Upper lobe of left lung (tissue), 6 donors: ENCODE data around the gene NFIX. TPM values are rescaled to one million over a fixed set of nuclear protein-coding genes. Genes with fewer than 3 reads are reported as not detected.

Experiments
- ATAC-seq, 2 donors: fragments of 200-7000 bp; cut with Tn5 transposase; one replicate each; pipeline ENCODE4 v1.9.1; 2022; ENCODE audit warnings: mild to moderate bottlenecking in 2 of 2, moderate library complexity in 2 of 2; ENCODE audit not compliant: low FRiP score in 2 of 2
- DNase-seq, 2 donors: peaks; one replicate each; pipeline ENCODE4 v3.0.0-alpha.2; 2019 to 2020
- H3K27ac ChIP-seq, 4 donors: fragments of 200-600 bp; sonication (generic); one replicate each; pipeline ENCODE4 v1.5.1; 2016 to 2019
- H3K27me3 ChIP-seq, 4 donors: fragments of 200-600 bp; sonication (generic); one replicate each; pipeline ENCODE4 v1.5.1; 2017 to 2019
- H3K36me3 ChIP-seq, 4 donors: fragments of 200-600 bp; sonication (generic); one replicate each; pipeline ENCODE4 v1.5.1; 2016 to 2019
- H3K4me1 ChIP-seq, 4 donors: fragments of 200-600 bp; sonication (generic); one replicate each; pipeline ENCODE4 v1.5.1; 2018 to 2019
- H3K4me3 ChIP-seq, 4 donors: fragments of 200-600 bp; sonication (generic); one replicate each; pipeline ENCODE4 v1.5.1; 2017 to 2019; ENCODE audit warnings: mild to moderate bottlenecking in 2 of 4, moderate library complexity in 1 of 4
- H3K9me3 ChIP-seq, 4 donors: fragments of 200-600 bp; sonication (generic); one replicate each; pipeline ENCODE4 v1.5.1; 2018 to 2019
- EP300 ChIP-seq, 4 donors: sonication (generic); formaldehyde crosslinking; IDR thresholded peaks; one replicate each; pipeline ENCODE4 v1.5.1; 2017; ENCODE audit warnings: antibody characterized with exemption in 4 of 4, control low read depth in 2 of 4
- POLR2A ChIP-seq, 4 donors: fragments of 450-650 bp; IDR thresholded peaks; one replicate each; pipeline ENCODE4 v1.5.1; 2016 to 2017; ENCODE audit warnings: antibody characterized with exemption in 4 of 4, mild to moderate bottlenecking in 2 of 4
- POLR2AphosphoS5 ChIP-seq, 2 donors: sonication (generic); formaldehyde crosslinking; IDR thresholded peaks; one replicate each; pipeline ENCODE4 v1.5.1; 2017; ENCODE audit warnings: antibody characterized with exemption in 2 of 2
- WGBS, 2 donors: methylation state at CpG; one replicate each; pipeline ENCODE4 v1.1.5; 2017 to 2018; 5-methylcytosine and 5-hydroxymethylcytosine counted together
- total RNA-seq, 6 donors: library from RNA; depleted of rRNA in 4 of 6; stranded (reverse); fragments of >200 nt in 4 of 6; gene quantifications; one replicate each; pipeline versions ENCODE4 v1.1.0 to v1.2.1, GENCODE V29; 2016 to 2021
- TF ChIP-seq, protein P1 (sequence below), 6 experiments: fragments of 450-650 bp in 4 of 6; fragments of 200-600 bp in 2 of 6; sonication (generic) in 2 of 6; IDR thresholded peaks; one replicate each; pipeline ENCODE4 v1.5.1; 2016 to 2019; ENCODE audit warnings: antibody characterized with exemption in 6 of 6
- donor health status: DM: no; HTN: no; CAD: no; lungs with moderate emphysema.
- donor health status: DM: no; HTN: yes; CAD: no; lungs with severe emphysema.

The NFIX gene
- total RNA-seq, 6 donors from 2014 or later, result 64.0 to 188 (median 107) TPM

DNA sequence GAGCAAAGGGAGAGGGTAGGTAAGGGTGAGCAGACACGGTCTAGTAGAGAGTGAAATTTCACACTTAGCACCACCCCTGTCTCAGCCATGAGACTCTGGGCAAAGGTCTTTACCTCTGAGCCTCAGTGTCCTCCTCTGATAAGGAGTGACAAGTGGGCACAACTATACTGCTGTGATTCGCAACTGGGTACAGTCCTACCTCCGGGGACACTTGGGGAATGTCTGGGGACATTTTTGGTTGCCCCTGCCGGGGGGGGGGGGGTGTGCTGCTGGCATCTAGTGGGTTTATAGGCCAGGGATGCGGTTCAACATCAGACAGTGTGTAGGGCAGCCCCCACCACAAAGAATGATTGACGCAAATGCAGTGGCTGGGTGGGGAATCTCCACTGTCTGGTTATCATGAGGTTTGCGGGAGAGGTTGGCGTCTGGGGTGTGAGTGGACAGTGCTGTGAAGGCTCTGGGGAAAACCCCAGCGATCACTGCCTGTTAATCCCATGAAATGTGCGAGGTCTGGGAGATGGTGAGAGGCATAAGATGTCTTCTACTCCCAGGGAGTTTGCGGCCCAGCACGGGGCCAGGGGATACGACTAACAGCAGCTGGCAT is 127.1 kb downstream of the NFIX start:
- no peaks in the 10 kb centered on the region for H3K9me3 ChIP-seq
- ATAC-seq (no peak), DNase-seq (no peak)
- H3K4me1 ChIP-seq, result peaks cover 23 to 36% (median 24%) of the 10 kb centered on the region in 4 donors
- 86 to 89% methylated on average over 12 to 13 of the region's 13 CpGs for WGBS, 2 donors
- H3K27ac ChIP-seq, result no peak overlapping the region
- no peaks in the 10 kb centered on the region for H3K27me3 ChIP-seq
- no peak overlapping the region for H3K4me3 ChIP-seq
- peaks cover 0 to 21% (median 5%) of the 10 kb centered on the region in 4 donors for H3K36me3 ChIP-seq
- TF ChIP-seq, protein P1, sequence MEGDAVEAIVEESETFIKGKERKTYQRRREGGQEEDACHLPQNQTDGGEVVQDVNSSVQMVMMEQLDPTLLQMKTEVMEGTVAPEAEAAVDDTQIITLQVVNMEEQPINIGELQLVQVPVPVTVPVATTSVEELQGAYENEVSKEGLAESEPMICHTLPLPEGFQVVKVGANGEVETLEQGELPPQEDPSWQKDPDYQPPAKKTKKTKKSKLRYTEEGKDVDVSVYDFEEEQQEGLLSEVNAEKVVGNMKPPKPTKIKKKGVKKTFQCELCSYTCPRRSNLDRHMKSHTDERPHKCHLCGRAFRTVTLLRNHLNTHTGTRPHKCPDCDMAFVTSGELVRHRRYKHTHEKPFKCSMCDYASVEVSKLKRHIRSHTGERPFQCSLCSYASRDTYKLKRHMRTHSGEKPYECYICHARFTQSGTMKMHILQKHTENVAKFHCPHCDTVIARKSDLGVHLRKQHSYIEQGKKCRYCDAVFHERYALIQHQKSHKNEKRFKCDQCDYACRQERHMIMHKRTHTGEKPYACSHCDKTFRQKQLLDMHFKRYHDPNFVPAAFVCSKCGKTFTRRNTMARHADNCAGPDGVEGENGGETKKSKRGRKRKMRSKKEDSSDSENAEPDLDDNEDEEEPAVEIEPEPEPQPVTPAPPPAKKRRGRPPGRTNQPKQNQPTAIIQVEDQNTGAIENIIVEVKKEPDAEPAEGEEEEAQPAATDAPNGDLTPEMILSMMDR (IDR thresholded peaks at IDR 0.05), result no peak
- TF ChIP-seq POLR2A (IDR thresholded peaks at IDR 0.05) (no peak), POLR2AphosphoS5 (IDR thresholded peaks at IDR 0.05) (no peak), EP300 (IDR thresholded peaks at IDR 0.05) (no peak)

DNA sequence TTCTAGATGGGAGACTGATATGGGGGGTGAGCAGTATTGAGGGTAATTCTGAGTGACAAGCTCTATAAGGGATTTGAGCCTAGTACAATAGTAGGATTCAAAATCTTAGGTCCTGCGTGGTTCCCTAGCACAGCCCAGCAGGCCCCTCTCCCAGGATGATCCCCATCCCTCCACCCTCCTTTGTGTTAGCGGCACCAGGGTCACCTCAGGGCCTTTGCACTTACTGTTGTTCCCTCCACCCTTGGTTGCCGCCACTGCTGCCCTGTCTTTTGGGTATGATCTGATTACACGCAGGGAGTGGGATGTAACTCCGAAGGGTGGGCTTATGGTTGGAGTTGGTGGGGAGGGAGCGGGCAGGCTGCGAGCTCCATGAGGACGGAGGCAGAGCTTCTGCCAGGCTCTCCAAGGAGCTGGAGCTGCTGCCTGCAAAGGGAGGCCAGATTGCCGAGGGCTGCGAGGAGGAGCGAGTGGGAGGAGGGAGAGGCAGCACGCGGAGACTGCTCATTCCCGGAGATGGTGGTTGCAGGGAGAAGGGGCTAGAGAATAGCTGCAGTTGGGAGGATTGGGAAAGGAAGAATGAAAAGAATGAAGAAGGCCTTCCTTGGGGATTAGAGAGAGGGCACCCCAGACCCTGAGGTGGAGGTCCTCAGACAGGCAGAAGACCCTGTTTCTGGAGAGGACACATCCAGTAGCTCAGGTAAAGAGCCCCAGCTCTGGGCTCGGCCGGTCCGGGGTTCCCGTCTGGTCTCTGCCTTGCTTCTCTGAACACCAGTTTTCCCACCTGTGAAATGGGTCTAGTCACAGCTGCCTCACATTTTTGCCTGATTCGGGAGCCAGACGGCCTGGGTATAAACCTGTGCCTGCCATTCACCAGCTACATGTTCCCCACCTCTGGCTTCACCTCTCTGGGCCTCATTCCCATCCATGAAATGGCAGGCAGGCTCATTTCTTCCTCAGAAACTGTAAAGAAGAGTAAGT is 128.0 kb downstream of the NFIX start:
- Histone ChIP-seq H3K27ac (no peak overlapping the region), H3K36me3 (peaks cover 0 to 21% (median 5%) of the 10 kb centered on the region in 4 donors), H3K9me3 (no peaks in the 10 kb centered on the region), H3K4me3 (no peak overlapping the region), H3K27me3 (no peaks in the 10 kb centered on the region), H3K4me1 (peaks cover 19 to 37% (median 22%) of the 10 kb centered on the region in 4 donors)
- no peak for DNase-seq
- WGBS, 2 donors, result 93 to 96% methylated on average over 20 of the region's 20 CpGs
- ATAC-seq, result no peak
- TF ChIP-seq POLR2A (IDR thresholded peaks at IDR 0.05) (no peak), POLR2AphosphoS5 (IDR thresholded peaks at IDR 0.05) (no peak), EP300 (IDR thresholded peaks at IDR 0.05) (no peak)
- TF ChIP-seq, protein P1 (IDR thresholded peaks at IDR 0.05), result no peak

DNA sequence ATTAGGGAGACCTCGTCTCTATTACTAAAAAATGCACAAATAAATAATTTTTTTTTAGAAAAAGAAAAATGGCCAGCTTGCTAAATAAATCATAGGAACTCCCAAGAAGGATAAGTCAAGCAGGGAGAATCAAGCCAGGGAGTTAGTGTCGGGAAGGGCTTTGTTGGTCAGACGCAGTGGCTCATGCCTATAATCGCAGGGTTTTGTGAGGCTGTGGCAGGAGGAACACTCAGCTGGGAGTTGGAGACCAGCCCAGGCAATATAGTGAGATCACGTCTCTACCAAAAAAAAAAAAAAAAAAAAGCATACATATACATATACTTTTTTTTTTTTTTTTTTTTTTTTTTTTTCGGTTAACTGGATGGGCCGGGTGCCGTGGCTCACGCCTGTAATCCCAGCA is 131.8 kb downstream of the NFIX start:
- WGBS, 2 donors, result 91 to 96% methylated on average over 9 of the region's 9 CpGs
- H3K36me3 ChIP-seq, result peaks cover 0 to 14% (median 5%) of the 10 kb centered on the region in 4 donors
- peaks cover 0 to 15% (median 5%) of the 10 kb centered on the region in 4 donors for H3K4me1 ChIP-seq
- H3K9me3 ChIP-seq, result no peaks in the 10 kb centered on the region
- H3K27me3 ChIP-seq, result no peaks in the 10 kb centered on the region
- ATAC-seq (no peak), DNase-seq (no peak)
- no peak overlapping the region for H3K4me3 ChIP-seq
- TF ChIP-seq POLR2A (IDR thresholded peaks at IDR 0.05) (no peak), POLR2AphosphoS5 (IDR thresholded peaks at IDR 0.05) (no peak), EP300 (IDR thresholded peaks at IDR 0.05) (no peak)
- TF ChIP-seq, protein P1 (IDR thresholded peaks at IDR 0.05), result no peak
- no peak overlapping the region for H3K27ac ChIP-seq

DNA sequence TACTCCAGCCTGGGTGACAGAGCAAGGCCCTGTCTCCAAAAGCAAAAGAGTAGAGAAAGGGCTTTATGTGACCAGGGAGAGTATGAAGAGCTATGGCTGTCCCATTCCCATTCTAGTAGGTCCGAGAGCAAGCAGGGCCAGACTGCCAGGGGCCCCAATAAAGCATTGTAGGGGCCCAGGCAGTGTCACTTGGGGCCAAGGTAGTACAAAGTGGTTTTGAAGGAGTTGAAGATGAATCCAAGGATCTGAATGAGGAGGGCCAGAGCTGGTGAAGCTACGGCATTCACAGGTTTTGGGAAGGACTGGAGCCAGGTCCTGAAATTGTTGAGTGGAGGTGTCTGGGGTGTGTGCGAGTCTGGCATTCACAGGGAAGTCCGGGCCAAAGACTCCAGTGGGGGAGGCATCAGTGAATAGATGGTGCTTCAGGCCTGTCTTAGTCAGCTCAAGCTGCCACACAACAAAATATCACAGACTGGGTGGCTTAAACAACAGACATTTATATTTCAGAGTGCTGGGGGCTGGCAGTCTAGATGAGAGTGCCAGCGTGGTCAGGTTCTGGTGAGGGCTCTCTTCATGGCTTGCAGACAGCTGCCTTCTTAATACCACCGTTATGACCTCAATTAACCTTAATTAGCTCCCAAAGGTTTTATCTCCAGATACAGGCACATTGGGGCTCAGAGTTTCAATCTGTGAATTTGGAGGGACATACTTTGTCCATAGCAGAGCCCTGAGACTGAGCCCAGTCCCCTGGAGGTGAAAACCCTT is 132.7 kb downstream of the NFIX start:
- DNase-seq, result no peak
- Histone ChIP-seq H3K4me1 (peaks cover 3 to 22% (median 7%) of the 10 kb centered on the region in 4 donors), H3K9me3 (no peaks in the 10 kb centered on the region), H3K36me3 (peaks cover 0 to 14% (median 5%) of the 10 kb centered on the region in 4 donors), H3K27ac (no peak overlapping the region), H3K27me3 (no peaks in the 10 kb centered on the region), H3K4me3 (no peak overlapping the region)
- ATAC-seq, result no peak
- no peak for TF ChIP-seq POLR2AphosphoS5 (IDR thresholded peaks at IDR 0.05)
- TF ChIP-seq POLR2A (IDR thresholded peaks at IDR 0.05), result no peak
- TF ChIP-seq EP300 (IDR thresholded peaks at IDR 0.05), result no peak
- TF ChIP-seq, protein P1 (IDR thresholded peaks at IDR 0.05), result no peak
- 93 to 95% methylated on average over 5 to 6 of the region's 6 CpGs for WGBS, 2 donors
